ENCODE data around the gene RASA3.
"Not testable (repeated sequence)": the region's sequence is repeated elsewhere in the genome, so short reads cannot be mapped to it uniquely, and the experiment has no call there.

Gene RASA3

DNA sequence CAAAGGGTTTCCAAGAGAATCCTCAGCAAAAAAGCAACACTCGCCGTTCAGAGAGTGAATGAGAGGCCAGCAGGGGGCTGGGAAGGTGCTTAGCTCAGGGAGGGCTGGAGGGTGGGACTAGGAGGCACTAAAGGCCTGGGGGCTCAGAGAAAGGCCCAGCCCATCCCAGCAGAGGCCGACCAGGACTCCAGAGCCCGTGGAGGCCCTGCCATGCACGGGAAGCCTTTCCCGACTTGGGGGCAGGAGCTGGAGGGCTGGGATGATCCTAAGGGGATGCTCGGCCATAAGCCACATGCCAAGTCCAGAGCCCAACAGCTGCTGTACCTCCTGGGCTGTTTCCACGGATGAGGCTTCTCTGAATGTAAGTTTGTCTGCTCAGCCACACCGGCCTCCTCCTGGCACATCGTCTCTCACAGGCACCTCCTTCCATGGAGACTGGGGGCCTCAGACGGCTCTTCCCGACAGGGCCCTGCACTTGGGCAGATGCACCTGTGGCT is 19.5 kb downstream of the RASA3 start:
- no peak for DNase-seq (ENCODE audit: low read depth)

- no peak for DNase-seq (ENCODE audit: low read depth)
These were observed 20.1 kb downstream of the RASA3 start for GRCh38 chr13:114112231-114112825.

GRCh38 chr13:114111577-114111976 is 20.8 kb downstream of the RASA3 start:
- no peak for DNase-seq (ENCODE audit: low read depth)

DNA sequence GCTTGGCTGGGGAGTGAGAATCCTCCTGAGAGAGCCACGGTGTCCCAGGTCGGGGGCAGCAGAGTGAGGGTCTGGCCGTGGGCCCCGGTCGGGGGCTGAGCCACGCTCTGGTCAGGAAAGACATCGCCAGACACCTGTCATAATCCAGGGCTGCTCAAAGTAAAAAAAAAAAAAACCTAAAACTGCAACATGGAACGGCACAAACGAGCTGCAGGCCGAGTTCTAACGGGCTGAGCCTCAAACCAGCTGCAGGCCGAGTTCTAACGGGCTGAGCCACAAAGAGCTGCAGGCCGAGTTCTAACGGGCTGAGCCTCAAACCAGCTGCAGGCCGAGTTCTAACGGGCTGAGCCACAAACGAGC is 21.6 kb downstream of the RASA3 start:
- not testable (repeated sequence) for DNase-seq (ENCODE audit: low read depth)

DNA sequence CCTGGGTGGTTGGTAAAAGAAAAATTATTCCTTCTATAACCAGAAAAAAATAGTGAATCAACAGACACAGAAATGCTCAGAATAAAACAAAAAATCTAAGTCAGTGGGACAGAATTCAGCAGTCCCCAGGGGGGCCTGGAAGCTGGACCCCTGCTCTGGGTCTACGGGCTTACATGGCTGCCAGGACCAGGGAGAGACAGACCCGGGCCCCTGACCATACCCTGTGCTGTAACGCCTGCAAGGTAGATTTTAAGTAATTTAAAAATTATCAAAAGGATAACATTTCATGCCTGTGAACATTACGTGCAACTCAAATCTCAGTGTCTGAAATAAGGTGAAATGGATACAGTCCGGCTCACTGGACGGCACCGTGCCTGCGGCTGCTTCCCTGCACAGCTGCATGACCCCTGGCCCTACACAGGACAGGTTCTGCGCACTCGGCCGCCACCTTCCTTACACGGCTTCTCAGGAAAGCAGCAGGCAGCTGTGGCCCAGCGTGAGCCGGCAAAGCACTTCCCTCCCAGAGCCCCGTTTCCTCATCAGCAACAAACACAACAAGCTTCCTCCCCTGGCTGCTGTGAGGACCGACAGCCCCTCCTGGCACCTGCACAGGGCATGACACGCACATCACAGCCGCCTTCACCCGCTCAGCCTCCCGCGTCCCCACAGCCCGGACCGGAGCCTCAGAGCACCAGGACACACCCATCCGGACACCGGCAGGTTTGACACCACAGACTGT is 22.2 kb downstream of the RASA3 start:
- DNase-seq (ENCODE audit: low read depth): peak; percentile 47

- no peak for DNase-seq (ENCODE audit: low read depth)
These were observed 22.8 kb downstream of the RASA3 start for GRCh38 chr13:114109641-114110041.

- no peak for DNase-seq (ENCODE audit: low read depth)
These were observed 23.5 kb downstream of the RASA3 start for GRCh38 chr13:114108894-114109293.

DNA sequence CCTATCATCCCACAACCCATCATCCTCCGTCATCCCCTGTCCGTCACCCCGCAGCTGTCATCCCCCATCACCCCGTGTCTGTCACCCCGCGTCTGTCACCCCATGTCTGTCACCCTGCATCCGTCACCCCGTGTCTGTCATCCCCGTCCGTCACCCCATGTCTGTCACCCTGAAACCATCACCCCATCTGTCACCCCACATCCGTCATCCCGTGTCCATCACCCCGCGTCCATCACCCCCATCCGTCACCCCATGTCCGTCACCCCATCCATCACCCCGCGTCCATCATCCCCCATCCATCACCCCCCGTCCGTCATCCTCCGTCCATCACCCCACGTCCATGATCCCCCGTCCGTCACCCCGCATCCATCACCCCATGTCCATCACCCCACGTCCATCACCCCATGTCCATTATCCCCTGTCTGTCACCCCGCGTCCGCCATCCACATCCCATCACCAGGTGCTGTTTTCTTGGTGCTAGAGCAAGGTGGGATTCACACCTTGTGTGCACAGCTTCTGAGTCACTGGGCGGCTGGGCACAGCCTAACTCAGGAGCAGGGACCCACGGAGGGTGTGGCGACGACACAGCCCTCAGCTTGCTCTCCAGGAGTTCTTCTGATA is 24.2 kb downstream of the RASA3 start:
- DNase-seq (ENCODE audit: low read depth): no peak

DNA sequence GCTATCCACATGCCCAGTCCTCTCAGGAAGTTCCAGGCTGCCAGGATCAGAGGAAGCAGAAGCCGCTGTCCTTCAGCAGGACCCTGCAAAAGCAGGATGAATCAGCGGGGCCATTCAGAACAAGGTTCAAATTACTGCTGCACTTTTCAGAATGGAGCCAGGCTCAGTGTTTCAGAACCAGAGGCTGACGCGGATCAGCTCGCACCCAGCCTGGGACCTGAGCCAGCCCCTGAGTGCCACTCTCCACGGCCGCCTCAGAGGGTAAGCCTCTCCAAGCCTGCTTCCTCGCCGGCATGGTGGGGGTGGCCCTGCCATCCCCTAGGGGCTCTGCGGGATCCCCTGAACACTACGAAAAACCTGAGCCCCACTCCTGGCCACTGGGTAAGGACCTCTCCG is 24.7 kb downstream of the RASA3 start:
- no peak for DNase-seq (ENCODE audit: low read depth)

DNA sequence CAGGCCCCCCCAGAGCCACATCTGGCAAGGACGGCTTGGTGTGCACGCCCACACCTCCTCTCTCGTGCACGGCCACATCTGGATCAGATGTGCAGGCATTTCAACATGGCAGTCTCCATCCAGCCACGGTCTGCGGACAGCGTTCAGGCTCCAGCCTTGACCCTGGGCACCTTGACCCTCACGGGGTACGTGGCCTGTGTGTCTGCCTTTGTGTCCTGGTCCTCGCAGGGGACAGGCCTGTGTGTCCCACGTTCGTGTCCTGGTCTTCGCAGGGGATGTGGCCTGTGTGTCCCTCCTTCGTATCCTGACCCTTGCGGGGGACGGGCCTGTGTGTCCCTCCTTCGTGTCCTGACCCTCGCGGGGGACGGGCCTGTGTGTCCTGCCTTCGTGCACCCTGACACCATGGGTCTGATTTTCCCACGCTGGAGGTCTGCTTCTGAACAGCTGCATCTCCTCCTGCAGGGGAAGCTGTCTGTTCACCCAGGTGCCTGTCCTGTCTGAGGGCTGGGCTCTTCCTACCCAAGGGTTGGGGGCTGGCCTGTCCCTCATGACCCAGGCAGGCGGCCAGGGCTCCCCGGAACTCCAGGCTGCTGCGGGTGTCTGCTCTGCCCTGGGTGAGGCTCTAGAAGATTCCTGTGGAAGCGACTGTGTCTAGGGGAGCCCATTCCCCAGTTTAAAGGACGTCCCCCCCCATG is 25.3 kb downstream of the RASA3 start:
- no peak for DNase-seq (ENCODE audit: low read depth)

GRCh38 chr13:114106526-114106925 is 25.9 kb downstream of the RASA3 start:
- no peak for DNase-seq (ENCODE audit: low read depth)

DNA sequence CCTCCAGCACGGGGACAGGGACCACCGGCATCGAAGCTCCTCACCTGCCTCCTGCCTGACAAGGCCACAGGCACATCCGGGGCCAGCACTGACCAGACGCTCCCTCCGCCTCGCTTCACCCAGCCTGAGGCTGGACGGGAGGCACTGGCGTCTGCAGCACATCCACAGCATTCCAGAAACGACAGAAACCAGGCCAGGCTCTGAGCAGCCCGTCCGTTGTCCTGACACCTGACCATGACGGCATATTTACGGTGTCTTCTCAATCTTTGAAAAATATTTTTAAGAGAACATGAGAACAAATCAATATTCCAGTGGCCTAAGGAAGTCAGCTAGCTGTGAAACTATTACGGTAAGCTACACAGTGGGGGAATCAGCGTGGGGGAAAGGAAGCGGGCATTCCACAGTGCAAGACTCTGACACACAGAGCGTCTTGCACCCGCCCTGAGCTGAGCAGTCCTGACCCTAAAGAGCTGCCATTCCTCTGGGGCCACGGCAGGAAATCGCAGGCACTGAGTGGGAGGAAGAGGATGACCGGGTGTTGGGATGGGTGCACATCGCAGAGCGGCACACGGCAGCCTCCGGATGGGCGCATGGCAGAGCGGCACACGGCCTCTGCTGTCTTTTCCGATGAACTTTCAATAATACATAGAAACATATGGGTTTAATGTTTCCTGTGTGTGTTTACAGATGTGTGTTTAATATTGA is 26.8 kb downstream of the RASA3 start:
- no peak for DNase-seq (ENCODE audit: low read depth)

DNA sequence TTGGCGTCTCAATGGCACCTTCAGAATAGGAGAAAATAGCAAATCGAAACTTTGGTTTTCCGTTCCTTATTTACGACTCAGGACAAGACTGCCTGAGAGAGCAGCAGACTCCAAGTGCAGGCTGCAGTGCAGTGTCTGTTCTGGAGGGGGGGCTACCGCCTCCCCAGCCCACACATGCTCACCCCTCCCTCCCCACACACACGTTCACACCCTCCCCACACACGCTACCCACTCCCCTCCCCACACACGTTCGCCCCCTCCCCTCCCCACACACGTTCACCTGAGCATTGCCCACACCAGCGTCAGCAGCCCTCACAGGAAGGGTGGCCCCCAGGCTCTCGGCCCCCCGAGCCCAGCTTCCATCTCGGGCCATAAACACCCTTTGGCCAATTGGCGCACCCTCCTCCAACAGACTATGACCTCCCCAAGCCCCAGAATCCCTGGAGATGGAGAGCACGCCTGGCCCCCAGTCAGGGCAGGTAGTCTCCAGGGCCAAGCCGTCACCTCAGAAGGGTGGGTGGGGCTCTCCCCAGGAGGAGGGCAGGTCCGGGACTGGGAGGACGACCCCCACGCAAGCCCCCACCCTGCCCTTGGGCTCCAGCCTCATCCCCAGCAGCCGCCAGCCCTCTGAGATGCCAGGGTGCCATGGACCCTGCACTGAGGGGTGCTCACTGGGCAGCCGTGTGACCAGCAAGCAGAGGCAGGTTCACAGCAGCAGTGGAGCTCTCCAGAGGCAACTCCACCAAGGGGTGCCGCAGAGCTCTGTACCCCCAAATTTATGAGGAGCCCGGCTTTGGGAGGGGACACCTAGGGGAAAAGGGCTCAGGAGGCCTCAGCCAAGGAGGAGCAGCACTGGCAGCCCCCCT is 27.5 kb downstream of the RASA3 start:
- DNase-seq (ENCODE audit: low read depth): no peak

GRCh38 chr13:114103801-114104654 is 28.4 kb downstream of the RASA3 start:
- no peak for DNase-seq (ENCODE audit: low read depth)

DNA sequence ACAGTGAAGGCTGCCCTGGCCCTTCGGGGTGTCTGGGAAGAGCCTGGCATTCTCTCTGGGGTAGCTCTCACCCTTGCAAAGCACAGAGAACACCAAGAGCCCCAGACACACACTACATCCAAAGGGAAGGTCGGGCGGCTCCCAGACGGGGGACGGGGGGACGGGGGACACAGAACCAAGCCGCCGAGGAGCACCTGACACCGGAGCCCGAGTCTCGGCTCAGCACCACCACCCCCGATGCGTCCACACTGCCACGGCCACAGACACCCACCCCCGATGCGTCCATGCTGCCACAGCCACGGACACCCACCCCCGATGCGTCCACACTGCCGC is 29.2 kb downstream of the RASA3 start:
- DNase-seq (ENCODE audit: low read depth): not testable (repeated sequence)

- DNase-seq (ENCODE audit: low read depth): no peak
These were observed 29.7 kb downstream of the RASA3 start for GRCh38 chr13:114102521-114103288.

DNA sequence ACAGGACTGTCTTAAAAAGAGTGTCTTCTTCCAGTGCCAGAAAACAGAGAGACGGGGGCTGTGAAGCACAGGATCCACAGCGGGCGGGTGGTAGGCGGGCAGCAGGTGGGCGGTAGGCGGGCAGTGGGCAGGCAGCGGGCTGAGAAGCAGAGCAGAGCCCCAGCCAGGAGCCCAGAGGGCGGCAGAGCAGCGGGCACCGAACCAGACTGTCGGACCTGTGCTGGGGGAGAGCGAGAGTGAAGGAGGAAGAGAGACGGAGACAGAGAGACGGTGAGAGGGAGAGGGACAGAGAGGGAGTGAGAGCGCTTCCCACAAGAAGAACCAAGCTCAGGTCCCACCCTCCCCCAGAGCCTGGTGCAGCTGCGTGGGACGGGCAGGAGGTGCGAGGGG is 30.3 kb downstream of the RASA3 start:
- no peak for DNase-seq (ENCODE audit: low read depth)

DNA sequence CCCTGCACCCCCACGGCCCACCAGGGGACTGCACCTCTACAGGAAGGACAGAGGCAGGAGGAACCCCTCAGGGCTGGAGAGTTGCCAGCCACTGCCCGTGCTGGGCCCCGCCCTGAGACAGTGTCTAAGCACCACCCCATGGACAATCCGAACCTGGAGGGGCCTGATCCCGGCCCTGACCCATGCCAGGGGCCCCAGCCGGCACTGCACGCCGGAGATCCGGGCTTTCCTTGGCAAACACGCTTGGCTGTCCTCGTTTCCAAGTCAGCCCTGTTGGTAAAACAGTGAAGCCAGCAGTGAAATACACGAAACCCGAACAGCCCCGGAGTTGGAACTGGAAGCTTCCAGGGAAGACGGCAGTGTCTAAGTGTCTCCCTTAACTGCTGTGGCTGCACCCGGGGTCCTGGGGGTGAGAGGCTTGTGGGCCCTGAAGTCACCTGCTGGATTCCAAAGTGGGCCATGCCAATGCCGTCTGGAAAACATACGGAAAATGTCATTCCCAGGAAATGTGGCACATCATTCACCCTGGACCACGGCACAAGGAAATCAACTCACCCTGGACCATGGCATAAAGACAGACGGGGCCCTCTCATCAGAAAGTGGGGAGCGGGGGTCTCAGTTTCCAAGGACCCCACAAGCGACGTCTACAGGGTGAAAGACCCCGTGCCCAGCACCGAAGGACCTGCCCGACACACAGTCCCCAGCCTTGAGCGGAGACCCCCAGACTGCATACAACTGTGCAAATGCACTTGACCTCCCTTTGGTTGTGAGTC is 30.9 kb downstream of the RASA3 start:
- no peak for DNase-seq (ENCODE audit: low read depth)
